ENCODE data around the gene ITPR1.

Gene ITPR1

DNA sequence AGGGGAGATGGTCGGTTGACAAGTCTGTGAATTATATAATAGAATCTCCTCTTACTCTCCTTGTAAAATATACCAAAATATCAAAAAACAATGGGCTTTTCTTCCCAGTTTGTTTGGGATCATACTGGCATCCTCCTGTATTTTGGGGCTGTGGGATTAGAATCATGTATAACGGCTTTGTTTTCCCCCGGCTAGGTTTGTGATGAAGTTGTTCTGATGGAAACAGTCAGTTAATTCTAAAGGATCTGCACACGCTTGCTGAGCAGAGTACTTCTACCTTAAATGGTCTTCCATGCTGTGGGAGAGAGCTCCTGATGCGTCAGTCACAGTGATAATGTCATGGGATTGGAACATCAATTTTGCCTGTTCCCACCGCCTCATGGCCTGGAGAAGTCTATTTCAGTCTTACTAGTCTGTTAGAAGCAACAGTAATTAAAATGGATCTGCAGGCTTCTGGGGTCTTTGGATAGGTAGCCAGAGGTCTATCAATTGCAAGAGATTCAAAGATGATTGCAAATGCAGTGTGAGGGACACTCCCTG, 81.3 kb downstream of the ITPR1 start:
- TF ChIP-seq, protein P1, sequence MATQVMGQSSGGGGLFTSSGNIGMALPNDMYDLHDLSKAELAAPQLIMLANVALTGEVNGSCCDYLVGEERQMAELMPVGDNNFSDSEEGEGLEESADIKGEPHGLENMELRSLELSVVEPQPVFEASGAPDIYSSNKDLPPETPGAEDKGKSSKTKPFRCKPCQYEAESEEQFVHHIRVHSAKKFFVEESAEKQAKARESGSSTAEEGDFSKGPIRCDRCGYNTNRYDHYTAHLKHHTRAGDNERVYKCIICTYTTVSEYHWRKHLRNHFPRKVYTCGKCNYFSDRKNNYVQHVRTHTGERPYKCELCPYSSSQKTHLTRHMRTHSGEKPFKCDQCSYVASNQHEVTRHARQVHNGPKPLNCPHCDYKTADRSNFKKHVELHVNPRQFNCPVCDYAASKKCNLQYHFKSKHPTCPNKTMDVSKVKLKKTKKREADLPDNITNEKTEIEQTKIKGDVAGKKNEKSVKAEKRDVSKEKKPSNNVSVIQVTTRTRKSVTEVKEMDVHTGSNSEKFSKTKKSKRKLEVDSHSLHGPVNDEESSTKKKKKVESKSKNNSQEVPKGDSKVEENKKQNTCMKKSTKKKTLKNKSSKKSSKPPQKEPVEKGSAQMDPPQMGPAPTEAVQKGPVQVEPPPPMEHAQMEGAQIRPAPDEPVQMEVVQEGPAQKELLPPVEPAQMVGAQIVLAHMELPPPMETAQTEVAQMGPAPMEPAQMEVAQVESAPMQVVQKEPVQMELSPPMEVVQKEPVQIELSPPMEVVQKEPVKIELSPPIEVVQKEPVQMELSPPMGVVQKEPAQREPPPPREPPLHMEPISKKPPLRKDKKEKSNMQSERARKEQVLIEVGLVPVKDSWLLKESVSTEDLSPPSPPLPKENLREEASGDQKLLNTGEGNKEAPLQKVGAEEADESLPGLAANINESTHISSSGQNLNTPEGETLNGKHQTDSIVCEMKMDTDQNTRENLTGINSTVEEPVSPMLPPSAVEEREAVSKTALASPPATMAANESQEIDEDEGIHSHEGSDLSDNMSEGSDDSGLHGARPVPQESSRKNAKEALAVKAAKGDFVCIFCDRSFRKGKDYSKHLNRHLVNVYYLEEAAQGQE (IDR thresholded peaks at IDR 0.05; ENCODE audit: insufficient read depth in 1 of 2, low read depth in 2 of 2, low read length in 2 of 2): no peak
- no peak for TF ChIP-seq FOXP2 (optimal IDR thresholded peaks at IDR 0.05; ENCODE audit: borderline replicate concordance, extremely low read depth, extremely low read length, insufficient read depth)
- no peak for TF ChIP-seq SIN3A (IDR thresholded peaks at IDR 0.05; ENCODE audit: borderline replicate concordance, insufficient read depth, low read length)
- TF ChIP-seq POLR2AphosphoS5 (IDR thresholded peaks at IDR 0.05; ENCODE audit: low read depth, low read length): no peak
- no peak for TF ChIP-seq TAF1 (IDR thresholded peaks at IDR 0.05; ENCODE audit: borderline replicate concordance, insufficient read depth, low read length)

DNA sequence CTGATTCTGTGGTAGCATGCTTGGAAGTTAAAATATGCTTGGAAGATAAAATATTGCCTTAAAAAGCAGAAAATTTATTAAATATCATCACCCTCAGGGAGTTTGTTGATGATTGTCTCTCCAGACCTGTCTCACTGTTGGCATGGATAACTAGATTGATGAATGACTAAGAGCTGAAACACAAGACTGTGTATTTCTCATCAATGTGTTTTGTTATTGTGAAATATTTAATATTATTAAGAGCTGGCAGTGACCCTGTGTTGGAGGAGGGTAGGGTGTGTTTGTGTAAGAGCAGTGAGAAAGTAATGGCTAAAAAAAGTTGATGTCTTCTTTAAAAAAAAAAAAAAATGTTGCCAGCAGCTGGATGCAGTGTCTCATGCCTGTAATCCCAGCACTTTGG, 82.2 kb downstream of the ITPR1 start:
- TF ChIP-seq TAF1 (IDR thresholded peaks at IDR 0.05; ENCODE audit: borderline replicate concordance, insufficient read depth, low read length): no peak
- TF ChIP-seq POLR2AphosphoS5 (IDR thresholded peaks at IDR 0.05; ENCODE audit: low read depth, low read length): no peak
- TF ChIP-seq SIN3A (IDR thresholded peaks at IDR 0.05; ENCODE audit: borderline replicate concordance, insufficient read depth, low read length): no peak

GRCh38 chr3:4577721-4578120, 84.6 kb downstream of the ITPR1 start:
- TF ChIP-seq TAF1 (IDR thresholded peaks at IDR 0.05; ENCODE audit: borderline replicate concordance, insufficient read depth, low read length): no peak
- TF ChIP-seq POLR2AphosphoS5 (IDR thresholded peaks at IDR 0.05; ENCODE audit: low read depth, low read length): no peak
- TF ChIP-seq, protein P1 (IDR thresholded peaks at IDR 0.05; ENCODE audit: insufficient read depth in 1 of 2, low read depth in 2 of 2, low read length in 2 of 2): no peak
- TF ChIP-seq FOXP2 (optimal IDR thresholded peaks at IDR 0.05; ENCODE audit: borderline replicate concordance, extremely low read depth, extremely low read length, insufficient read depth): no peak
- TF ChIP-seq SIN3A (IDR thresholded peaks at IDR 0.05; ENCODE audit: borderline replicate concordance, insufficient read depth, low read length): no peak

GRCh38 chr3:4580346-4581123, 87.4 kb downstream of the ITPR1 start:
- TF ChIP-seq SIN3A (IDR thresholded peaks at IDR 0.05; ENCODE audit: borderline replicate concordance, insufficient read depth, low read length) (no peak), POLR2AphosphoS5 (IDR thresholded peaks at IDR 0.05; ENCODE audit: low read depth, low read length) (no peak), FOXP2 (optimal IDR thresholded peaks at IDR 0.05; ENCODE audit: borderline replicate concordance, extremely low read depth, extremely low read length, insufficient read depth) (no peak), TAF1 (IDR thresholded peaks at IDR 0.05; ENCODE audit: borderline replicate concordance, insufficient read depth, low read length) (no peak)
- TF ChIP-seq, protein P1 (IDR thresholded peaks at IDR 0.05; ENCODE audit: insufficient read depth in 1 of 2, low read depth in 2 of 2, low read length in 2 of 2): no peak

GRCh38 chr3:4581124-4581424, 87.9 kb downstream of the ITPR1 start:
- no peak for TF ChIP-seq TAF1 (IDR thresholded peaks at IDR 0.05; ENCODE audit: borderline replicate concordance, insufficient read depth, low read length)
- no peak for TF ChIP-seq FOXP2 (optimal IDR thresholded peaks at IDR 0.05; ENCODE audit: borderline replicate concordance, extremely low read depth, extremely low read length, insufficient read depth)
- TF ChIP-seq, protein P1 (IDR thresholded peaks at IDR 0.05; ENCODE audit: insufficient read depth in 1 of 2, low read depth in 2 of 2, low read length in 2 of 2): no peak
- no peak for TF ChIP-seq POLR2AphosphoS5 (IDR thresholded peaks at IDR 0.05; ENCODE audit: low read depth, low read length)

Measured in PFSK-1 (cell line).